OCI-LY3 (cell line): ENCODE measurements around the gene ADAR.

Experiments
- H2AFZ ChIP-seq: fragments of 200-600, 300-600 bp; shearing (Covaris generic); 2 replicates; pipeline ENCODE4 v1.6.0; 2014; ENCODE audit warnings: antibody characterized with exemption, low read depth, low read length
- H3K27ac ChIP-seq: fragments of 200-600, 300-600 bp; sonication (generic); 2 replicates; pipeline ENCODE4 v1.5.1; 2014; ENCODE audit warnings: mild to moderate bottlenecking, low read length, moderate library complexity, mixed read lengths
- H3K27me3 ChIP-seq: fragments of 200-600, 300-600 bp; sonication (generic); 2 replicates; pipeline ENCODE4 v1.6.1; 2014; ENCODE audit warnings: low read depth, low read length, mixed read lengths
- H3K36me3 ChIP-seq: fragments of 200-600, 300-600 bp; sonication (generic); replicated peaks from 2 replicates; pipeline ENCODE3; 2014; ENCODE audit warnings: low read depth, low read length, mixed read lengths
- H3K4me1 ChIP-seq: fragments of 300-600, 200-600 bp; sonication (generic); 2 replicates; pipeline ENCODE4 v1.6.1; 2014; ENCODE audit warnings: low read length, mixed read lengths
- H3K4me2 ChIP-seq: fragments of 200-600, 300-600 bp; sonication (generic); 2 replicates; pipeline ENCODE4 v1.6.1; 2014; ENCODE audit warnings: low read length, mixed read lengths
- H3K4me3 ChIP-seq: fragments of 300-600, 200-600 bp; sonication (generic); 2 replicates; pipeline ENCODE4 v1.5.1; 2014; ENCODE audit warnings: antibody characterized with exemption, mild to moderate bottlenecking, low read length, moderate library complexity
- H3K79me2 ChIP-seq: fragments of 300-600, 200-600 bp; shearing (Covaris generic); 2 replicates; pipeline ENCODE4 v1.6.1; 2014; ENCODE audit warnings: mild to moderate bottlenecking, low read length, mixed read lengths
- H3K9ac ChIP-seq: fragments of 300-600, 200-600 bp; shearing (Covaris generic); 2 replicates; pipeline ENCODE4 v1.6.0; 2014; ENCODE audit warnings: mild to moderate bottlenecking, low read length, moderate library complexity
- H3K9me3 ChIP-seq: fragments of 200-600, 300-600 bp; shearing (Covaris generic); 2 replicates; pipeline ENCODE4 v1.6.1; 2014; ENCODE audit warnings: low read length, mixed read lengths; ENCODE audit not compliant: insufficient read depth
- H4K20me1 ChIP-seq: fragments of 200-600, 300-600 bp; sonication (generic); 2 replicates; pipeline ENCODE4 v1.6.1; 2016; ENCODE audit warnings: low read length, mixed read lengths; ENCODE audit not compliant: insufficient read depth
- EZH2phosphoT487 ChIP-seq: fragments of 200-600 bp; shearing (Covaris generic); IDR thresholded peaks from 2 replicates; pipeline ENCODE4 v1.6.1; 2018; ENCODE audit warnings: antibody characterized with exemption, mixed run types, low read depth
- TF ChIP-seq, protein P1 (sequence below): fragments of 200-600, 300-600 bp; sonication (generic); IDR thresholded peaks from 2 replicates; pipeline ENCODE4 v1.5.1; 2014; ENCODE audit warnings: antibody characterized with exemption, low read length, low read depth

The ADAR gene

DNA sequence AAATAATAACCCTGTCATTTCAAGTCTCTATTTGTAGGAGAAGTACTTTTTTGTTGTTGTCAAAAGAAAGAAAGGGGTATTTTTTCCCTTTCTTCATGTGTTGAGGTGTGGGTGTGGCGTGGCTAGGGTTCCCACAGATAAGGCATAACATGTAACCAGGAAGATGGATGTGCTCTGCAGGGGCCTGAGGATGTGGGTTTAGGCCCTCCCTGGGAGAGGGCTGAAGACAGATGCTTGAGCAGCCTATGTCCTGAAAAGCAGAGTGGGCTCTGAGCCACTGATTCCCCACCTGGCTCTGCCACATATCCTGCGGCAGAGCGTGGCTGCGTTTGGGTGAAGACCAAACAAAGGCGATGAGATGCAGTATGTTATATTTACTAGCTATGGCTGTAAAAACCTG is 13.9 kb upstream of the ADAR start:
- Histone ChIP-seq H2AFZ (no peak overlapping the region), H3K4me2 (no peak overlapping the region), H3K27ac (no peak overlapping the region), H4K20me1 (peaks cover 75% of the 10 kb centered on the region), H3K4me3 (no peak overlapping the region), H3K27me3 (no peaks in the 10 kb centered on the region), H3K9me3 (no peaks in the 10 kb centered on the region), H3K79me2 (peaks cover 99% of the 10 kb centered on the region), H3K9ac (no peak overlapping the region), H3K36me3 (peaks cover 25% of the 10 kb centered on the region), H3K4me1 (peaks cover 11% of the 10 kb centered on the region)
- TF ChIP-seq, protein P1, sequence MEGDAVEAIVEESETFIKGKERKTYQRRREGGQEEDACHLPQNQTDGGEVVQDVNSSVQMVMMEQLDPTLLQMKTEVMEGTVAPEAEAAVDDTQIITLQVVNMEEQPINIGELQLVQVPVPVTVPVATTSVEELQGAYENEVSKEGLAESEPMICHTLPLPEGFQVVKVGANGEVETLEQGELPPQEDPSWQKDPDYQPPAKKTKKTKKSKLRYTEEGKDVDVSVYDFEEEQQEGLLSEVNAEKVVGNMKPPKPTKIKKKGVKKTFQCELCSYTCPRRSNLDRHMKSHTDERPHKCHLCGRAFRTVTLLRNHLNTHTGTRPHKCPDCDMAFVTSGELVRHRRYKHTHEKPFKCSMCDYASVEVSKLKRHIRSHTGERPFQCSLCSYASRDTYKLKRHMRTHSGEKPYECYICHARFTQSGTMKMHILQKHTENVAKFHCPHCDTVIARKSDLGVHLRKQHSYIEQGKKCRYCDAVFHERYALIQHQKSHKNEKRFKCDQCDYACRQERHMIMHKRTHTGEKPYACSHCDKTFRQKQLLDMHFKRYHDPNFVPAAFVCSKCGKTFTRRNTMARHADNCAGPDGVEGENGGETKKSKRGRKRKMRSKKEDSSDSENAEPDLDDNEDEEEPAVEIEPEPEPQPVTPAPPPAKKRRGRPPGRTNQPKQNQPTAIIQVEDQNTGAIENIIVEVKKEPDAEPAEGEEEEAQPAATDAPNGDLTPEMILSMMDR = no peak
- TF ChIP-seq EZH2phosphoT487 = no peak

DNA sequence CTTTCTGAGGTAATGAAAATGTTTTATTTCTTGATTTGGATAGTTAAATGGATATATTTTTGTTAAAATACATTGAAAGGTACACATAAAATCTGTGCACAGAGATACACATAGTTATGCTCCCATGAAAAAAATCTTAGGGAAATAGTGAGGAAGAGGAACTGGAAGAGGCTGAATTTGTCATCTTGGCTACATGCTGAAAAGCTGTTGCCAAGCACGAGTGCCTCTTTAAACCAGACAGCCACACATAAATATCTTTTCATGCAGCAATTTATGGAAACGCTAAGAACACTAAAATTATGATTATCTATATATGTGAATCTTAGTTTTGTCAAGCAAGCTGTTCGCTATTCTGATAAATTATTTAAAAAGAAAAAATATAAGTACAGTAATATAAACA is 12.8 kb upstream of the ADAR start:
- Histone ChIP-seq H2AFZ (no peak overlapping the region), H4K20me1 (peaks cover 80% of the 10 kb centered on the region), H3K36me3 (peaks cover 27% of the 10 kb centered on the region), H3K9ac (no peak overlapping the region), H3K9me3 (no peaks in the 10 kb centered on the region), H3K4me1 (peaks cover 4% of the 10 kb centered on the region; the same call in 1 of the 2 replicates), H3K27me3 (no peaks in the 10 kb centered on the region), H3K4me3 (no peak overlapping the region), H3K27ac (no peak overlapping the region), H3K4me2 (no peak overlapping the region), H3K79me2 (peaks cover 99% of the 10 kb centered on the region)
- TF ChIP-seq EZH2phosphoT487 = no peak
- TF ChIP-seq, protein P1 = no peak

DNA sequence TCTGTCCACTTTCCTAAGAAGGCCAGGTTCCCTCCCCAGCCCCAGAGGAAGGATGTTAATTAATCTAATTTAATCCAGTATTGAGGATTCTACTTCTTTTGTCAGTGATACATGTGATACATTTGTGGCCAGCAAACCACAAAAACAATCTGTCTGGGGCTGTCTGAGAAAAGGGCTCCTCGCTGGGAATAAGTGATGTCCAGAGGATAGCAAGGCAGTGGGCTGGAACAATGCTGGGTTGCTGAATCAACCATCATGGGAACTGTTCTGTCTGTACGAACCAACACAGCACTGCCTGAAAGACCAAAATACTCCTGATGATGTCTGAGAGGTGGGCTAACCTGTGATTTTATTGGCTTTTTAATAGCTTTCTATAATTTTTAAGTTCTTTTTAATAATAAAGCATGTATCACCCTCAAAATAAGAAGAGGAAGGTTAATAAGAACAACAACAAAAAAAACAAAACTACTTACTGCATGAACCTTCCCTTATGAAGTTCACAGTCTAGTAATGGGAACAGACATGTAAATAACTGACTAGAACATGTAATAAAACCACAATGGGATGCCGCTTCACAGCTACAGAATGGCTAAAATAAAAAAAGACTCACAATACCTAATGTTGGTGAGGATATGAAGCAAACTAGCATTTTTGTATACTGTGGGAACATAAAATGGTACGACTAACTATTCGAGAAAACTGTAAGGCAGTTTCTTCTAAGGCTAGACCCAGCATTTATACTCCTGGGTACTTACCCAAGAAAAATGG is 11.4 kb upstream of the ADAR start:
- no peak overlapping the region for H3K9ac ChIP-seq
- H3K4me3 ChIP-seq = no peak overlapping the region
- H4K20me1 ChIP-seq = peaks cover 82% of the 10 kb centered on the region
- H3K27me3 ChIP-seq = no peaks in the 10 kb centered on the region
- H3K4me1 ChIP-seq = no peaks in the 10 kb centered on the region
- H3K36me3 ChIP-seq = peaks cover 19% of the 10 kb centered on the region
- no peak overlapping the region for H2AFZ ChIP-seq
- no peaks in the 10 kb centered on the region for H3K9me3 ChIP-seq
- TF ChIP-seq, protein P1 = no peak
- no peak for TF ChIP-seq EZH2phosphoT487
- H3K79me2 ChIP-seq = peaks cover 99% of the 10 kb centered on the region
- H3K27ac ChIP-seq = no peak overlapping the region
- H3K4me2 ChIP-seq = no peak overlapping the region

DNA sequence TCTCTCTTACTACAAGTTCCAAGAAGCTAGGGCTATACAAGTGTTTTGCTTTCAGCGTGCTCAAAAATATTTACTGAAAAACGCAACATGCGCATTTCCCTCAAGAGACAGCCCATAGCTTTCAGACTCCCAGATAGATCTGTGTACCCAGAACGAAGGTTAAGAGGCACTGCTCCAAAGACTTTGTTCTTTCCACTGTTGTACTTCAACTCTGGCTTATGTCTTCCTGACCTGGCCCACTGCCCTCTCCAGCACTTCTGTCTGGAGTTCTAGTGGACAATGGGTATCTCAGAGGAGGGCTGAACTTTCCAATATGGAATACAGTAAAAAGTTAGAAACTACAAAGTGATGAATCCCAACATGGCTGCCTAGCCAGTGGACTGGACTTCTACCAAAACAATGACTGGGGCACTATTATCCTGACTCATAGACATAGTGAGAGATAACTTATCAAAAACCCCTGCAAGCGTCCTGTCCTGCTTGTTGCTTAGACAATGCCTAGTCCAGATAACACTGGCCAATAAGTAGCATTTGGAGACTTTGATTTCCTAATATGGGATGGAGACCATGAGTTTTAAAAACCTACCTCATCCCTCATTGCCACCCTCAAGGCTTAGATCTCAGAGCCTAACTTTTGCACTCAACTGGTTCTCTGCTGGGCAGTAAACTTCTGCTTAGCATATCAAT is 8.8 kb upstream of the ADAR start:
- Histone ChIP-seq H3K79me2 (peaks cover 97% of the 10 kb centered on the region), H4K20me1 (peaks cover 66% of the 10 kb centered on the region)

More for the DNA sequence above, 8.8 kb upstream of the ADAR start:
- H3K9ac ChIP-seq = no peak overlapping the region
- H3K36me3 ChIP-seq = peaks cover 12% of the 10 kb centered on the region
- H3K27ac ChIP-seq = no peak overlapping the region
- H3K27me3 ChIP-seq = no peaks in the 10 kb centered on the region
- H2AFZ ChIP-seq = no peak overlapping the region
- H3K4me1 ChIP-seq = no peaks in the 10 kb centered on the region
- H3K4me2 ChIP-seq = no peak overlapping the region
- no peaks in the 10 kb centered on the region for H3K9me3 ChIP-seq
- no peak for TF ChIP-seq EZH2phosphoT487
- TF ChIP-seq, protein P1 = no peak
- H3K4me3 ChIP-seq = no peak overlapping the region
